ENCODE data around the gene GJA4.

DNA sequence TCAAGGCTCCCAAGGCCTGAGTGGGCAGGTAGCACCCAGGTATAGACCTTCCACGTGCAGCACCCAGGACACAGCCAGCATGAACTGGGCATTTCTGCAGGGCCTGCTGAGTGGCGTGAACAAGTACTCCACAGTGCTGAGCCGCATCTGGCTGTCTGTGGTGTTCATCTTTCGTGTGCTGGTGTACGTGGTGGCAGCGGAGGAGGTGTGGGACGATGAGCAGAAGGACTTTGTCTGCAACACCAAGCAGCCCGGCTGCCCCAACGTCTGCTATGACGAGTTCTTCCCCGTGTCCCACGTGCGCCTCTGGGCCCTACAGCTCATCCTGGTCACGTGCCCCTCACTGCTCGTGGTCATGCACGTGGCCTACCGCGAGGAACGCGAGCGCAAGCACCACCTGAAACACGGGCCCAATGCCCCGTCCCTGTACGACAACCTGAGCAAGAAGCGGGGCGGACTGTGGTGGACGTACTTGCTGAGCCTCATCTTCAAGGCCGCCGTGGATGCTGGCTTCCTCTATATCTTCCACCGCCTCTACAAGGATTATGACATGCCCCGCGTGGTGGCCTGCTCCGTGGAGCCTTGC, 31.5 kb upstream of the GJA4 start:
- TF ChIP-seq YY1 (IDR thresholded peaks at IDR 0.05; ENCODE audit: insufficient read depth, insufficient read length) (no peak), SUZ12 (IDR thresholded peaks at IDR 0.05; ENCODE audit: extremely low read depth, insufficient read depth, insufficient read length) (no peak), ZNF274 (IDR thresholded peaks at IDR 0.05; ENCODE audit: low read depth, low read length) (no peak)
